PC-3 (cell line): ENCODE measurements around the gene TTC33. TPM values are rescaled to one million over a fixed set of nuclear protein-coding genes. Genes with fewer than 3 reads are reported as not detected.
"Not testable (repeated sequence)": the region's sequence is repeated elsewhere in the genome, so short reads cannot be mapped to it uniquely, and the experiment has no call there.

ENCODE experiments used
- ATAC-seq: fragments of 200-7000 bp; cut with Tn5 transposase; 2 replicates; pipeline ENCODE4 v1.9.1; 2020; ENCODE audit warnings: mild to moderate bottlenecking, moderate library complexity
- BruUV-seq: library from RNA; stranded (reverse); fragments of 400-500 nt; replicated peaks from 2 replicates; lab custom pipeline; 2021; lab: Mats Ljungman, UMichigan
- CTCF ChIA-PET: fragments of 300-600 bp; sonication (Branson Sonifier 250); formaldehyde crosslinking; loops from one replicate; lab custom pipeline; 2022; ENCODE audit warnings: antibody characterized with exemption; lab: Charles Lee
- POLR2A ChIA-PET: fragments of 300-600 bp; sonication (Branson Sonifier 250); formaldehyde crosslinking; loops from one replicate; lab custom pipeline; 2022; ENCODE audit warnings: antibody characterized with exemption; ENCODE audit not compliant: unreplicated experiment; lab: Charles Lee
- DNase-seq: peaks from one replicate; pipeline ENCODE4 v3.0.0-alpha.2; 2015
- H2AFZ ChIP-seq: fragments of 300-600 bp; sonication (generic); 2 replicates; pipeline ENCODE4 v1.6.0; 2016; ENCODE audit warnings: antibody characterized with exemption, low read length
- H3F3A ChIP-seq: fragments of 300-600 bp; sonication (generic); one replicate; pipeline ENCODE4 v1.6.0; 2017; ENCODE audit warnings: antibody characterized with exemption, low read length, control low read depth, mild to moderate bottlenecking; ENCODE audit not compliant: unreplicated experiment
- H3K27ac ChIP-seq: fragments of 300-600 bp; sonication (generic); 2 replicates; pipeline ENCODE4 v1.5.1; 2016; ENCODE audit warnings: mild to moderate bottlenecking, low read length
- H3K27me3 ChIP-seq: fragments of 300-600 bp; sonication (generic); 2 replicates; pipeline ENCODE4 v1.6.1; 2016; ENCODE audit warnings: low read length, mixed read lengths
- H3K36me3 ChIP-seq: fragments of 300-600 bp; sonication (generic); 2 replicates; pipeline ENCODE4 v1.6.1; 2016; ENCODE audit warnings: low read depth, mixed run types, low read length, mixed read lengths
- H3K4me1 ChIP-seq: fragments of 300-600 bp; sonication (generic); 2 replicates; pipeline ENCODE4 v1.5.1; 2016; ENCODE audit warnings: low read length; ENCODE audit not compliant: insufficient read depth
- H3K4me2 ChIP-seq: fragments of 300-600 bp; sonication (generic); 2 replicates; pipeline ENCODE4 v1.6.0; 2016; ENCODE audit warnings: low read length
- H3K4me3 ChIP-seq: fragments of 300-600 bp; sonication (generic); 2 replicates; pipeline ENCODE4 v1.5.1; 2016; ENCODE audit warnings: mild to moderate bottlenecking, low read length, mixed read lengths
- H3K79me2 ChIP-seq: fragments of 300-600 bp; sonication (generic); 2 replicates; pipeline ENCODE4 v1.6.1; 2017; ENCODE audit warnings: low read length, mixed read lengths
- H3K9ac ChIP-seq: fragments of 300-600 bp; sonication (generic); 2 replicates; pipeline ENCODE4 v1.6.0; 2016; ENCODE audit warnings: mild to moderate bottlenecking, low read length
- H3K9me2 ChIP-seq: fragments of 300-600 bp; sonication (generic); replicated peaks from 2 replicates; pipeline ENCODE4 v1.6.1; 2016; ENCODE audit warnings: mixed run types, low read length, mixed read lengths
- H3K9me3 ChIP-seq: fragments of 300-600 bp; sonication (generic); 2 replicates; pipeline ENCODE4 v1.6.1; 2016; ENCODE audit warnings: low read length, mixed read lengths
- H4K20me1 ChIP-seq: fragments of 300-600 bp; sonication (generic); 2 replicates; pipeline ENCODE4 v1.6.1; 2016; ENCODE audit warnings: low read length, mixed read lengths
- EZH2 ChIP-seq: fragments of 300-600 bp; sonication (generic); IDR thresholded peaks from one replicate; pipeline ENCODE4 v1.6.1; 2017; ENCODE audit warnings: antibody characterized with exemption, mild to moderate bottlenecking, low read length; ENCODE audit not compliant: unreplicated experiment
- EZH2phosphoT487 ChIP-seq: fragments of 300-600 bp; sonication (generic); IDR thresholded peaks from 2 replicates; pipeline ENCODE4 v1.6.1; 2018; ENCODE audit warnings: mild to moderate bottlenecking, antibody characterized with exemption, low read length, borderline replicate concordance
- intact Hi-C: fragments of 100-400 bp; cut with micrococcal nuclease; formaldehyde crosslinking; loops from 2 replicates; pipeline ENCODE4 v1.9.0; 2023
- total RNA-seq: library from RNA; depleted of rRNA; stranded (reverse); fragments of >200 nt; gene quantifications from 2 replicates; pipeline ENCODE4 v1.2.3, GENCODE V29; 2014
- TF ChIP-seq, protein P1 (sequence below): fragments of 300-600 bp; sonication (generic); conservative IDR thresholded peaks from 2 replicates; pipeline ENCODE4 v1.5.1; 2017; ENCODE audit warnings: antibody characterized with exemption, low read depth, mild to moderate bottlenecking, low read length

Gene TTC33
- total RNA-seq, 1 experiment from 2014 or later = 9.0 TPM

DNA sequence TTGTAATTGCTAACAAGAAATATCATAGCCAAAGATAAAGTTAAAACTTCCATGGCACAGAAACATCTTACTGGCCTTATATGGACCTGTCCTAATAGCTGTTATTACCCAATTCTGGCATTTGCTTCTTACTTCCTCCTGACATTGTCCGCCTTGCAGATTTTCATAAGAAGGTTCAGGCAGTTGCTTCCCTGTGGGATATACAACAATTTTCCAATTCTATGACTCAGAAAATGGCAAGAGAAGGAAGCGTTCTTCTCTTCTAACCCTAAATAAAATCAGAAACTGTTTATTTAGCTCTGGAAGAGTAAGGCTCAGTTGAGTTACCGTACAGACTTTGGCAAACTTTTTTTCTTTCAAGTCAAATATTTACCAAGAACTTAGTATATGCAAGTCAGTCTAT, 40.7 kb upstream of the TTC33 start:
- peaks cover 37% of the 10 kb centered on the region for H3K4me1 ChIP-seq
- ChIA-PET CTCF (interaction anchor here (0.6 kb wide), 1 partner anchor 45 kb away, joined by 3 read pairs; no protein-coding TSS in a partner anchor), POLR2A (interaction anchor here (0.7 kb wide), 1 partner anchor 126 kb away, joined by 3 read pairs; no protein-coding TSS in a partner anchor)
- no TSS peak for BruUV-seq
- ATAC-seq (peak; percentile 13), DNase-seq (peak; percentile 60)
- H3F3A ChIP-seq = peaks cover 6% of the 10 kb centered on the region
- peak overlapping the region; percentile 87 for H3K9ac ChIP-seq
- peak overlapping the region; percentile 76 for H3K4me3 ChIP-seq
- peak overlapping the region; percentile 81 for H3K27ac ChIP-seq
- no peaks in the 10 kb centered on the region for H3K27me3 ChIP-seq
- no peak overlapping the region for H2AFZ ChIP-seq
- H3K9me2 ChIP-seq = no peaks in the 10 kb centered on the region
- no peaks in the 10 kb centered on the region for H3K9me3 ChIP-seq
- intact Hi-C loops = loop anchor here (1.0 kb wide), 1 partner anchor 21 kb away; no protein-coding TSS in a partner anchor
- H3K79me2 ChIP-seq = peaks cover 70% of the 10 kb centered on the region
- TF ChIP-seq EZH2phosphoT487 = no peak
- TF ChIP-seq EZH2 = no peak
- TF ChIP-seq, protein P1, sequence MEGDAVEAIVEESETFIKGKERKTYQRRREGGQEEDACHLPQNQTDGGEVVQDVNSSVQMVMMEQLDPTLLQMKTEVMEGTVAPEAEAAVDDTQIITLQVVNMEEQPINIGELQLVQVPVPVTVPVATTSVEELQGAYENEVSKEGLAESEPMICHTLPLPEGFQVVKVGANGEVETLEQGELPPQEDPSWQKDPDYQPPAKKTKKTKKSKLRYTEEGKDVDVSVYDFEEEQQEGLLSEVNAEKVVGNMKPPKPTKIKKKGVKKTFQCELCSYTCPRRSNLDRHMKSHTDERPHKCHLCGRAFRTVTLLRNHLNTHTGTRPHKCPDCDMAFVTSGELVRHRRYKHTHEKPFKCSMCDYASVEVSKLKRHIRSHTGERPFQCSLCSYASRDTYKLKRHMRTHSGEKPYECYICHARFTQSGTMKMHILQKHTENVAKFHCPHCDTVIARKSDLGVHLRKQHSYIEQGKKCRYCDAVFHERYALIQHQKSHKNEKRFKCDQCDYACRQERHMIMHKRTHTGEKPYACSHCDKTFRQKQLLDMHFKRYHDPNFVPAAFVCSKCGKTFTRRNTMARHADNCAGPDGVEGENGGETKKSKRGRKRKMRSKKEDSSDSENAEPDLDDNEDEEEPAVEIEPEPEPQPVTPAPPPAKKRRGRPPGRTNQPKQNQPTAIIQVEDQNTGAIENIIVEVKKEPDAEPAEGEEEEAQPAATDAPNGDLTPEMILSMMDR = no peak
- H4K20me1 ChIP-seq = peaks cover 39% of the 10 kb centered on the region
- H3K4me2 ChIP-seq = peak overlapping the region; percentile 89
- H3K36me3 ChIP-seq = peaks cover 5% of the 10 kb centered on the region; the same call in 1 of the 2 replicates

DNA sequence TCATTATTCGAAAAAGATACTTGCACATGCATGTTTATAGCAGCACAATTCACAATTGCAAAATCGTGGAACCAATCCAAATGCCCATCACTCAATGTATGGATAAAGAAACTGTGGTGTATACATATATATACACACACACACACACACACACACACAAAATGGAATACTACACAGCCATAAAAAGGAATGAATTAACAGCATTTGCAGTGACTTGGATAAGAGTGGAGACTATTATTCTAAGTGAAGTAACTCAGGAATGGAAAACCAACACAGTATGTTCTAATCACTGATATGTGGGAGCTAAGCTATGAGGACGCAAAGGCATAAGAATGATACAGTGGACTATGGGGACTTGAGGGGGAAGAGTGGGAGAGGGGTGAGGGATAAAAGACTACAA, 39.1 kb upstream of the TTC33 start:
- Histone ChIP-seq H3K79me2 (peaks cover 86% of the 10 kb centered on the region), H3K4me1 (peaks cover 44% of the 10 kb centered on the region), H3K27ac (peak overlapping the region; percentile 58), H3K4me2 (peak overlapping the region; percentile 13; the same call in 1 of the 2 replicates), H4K20me1 (peaks cover 48% of the 10 kb centered on the region)
- H2AFZ ChIP-seq, POLR2A ChIA-PET, ATAC-seq, DNase-seq, BruUV-seq, H3K9me3 ChIP-seq, H3K9ac ChIP-seq, H3K27me3 ChIP-seq, H3K9me2 ChIP-seq, CTCF ChIA-PET, H3K4me3 ChIP-seq, H3K36me3 ChIP-seq, H3F3A ChIP-seq: not testable (repeated sequence)
- intact Hi-C loops = loop anchor here (1.0 kb wide), 1 partner anchor 40 kb away; the partner anchor contains the start of gene TTC33

DNA sequence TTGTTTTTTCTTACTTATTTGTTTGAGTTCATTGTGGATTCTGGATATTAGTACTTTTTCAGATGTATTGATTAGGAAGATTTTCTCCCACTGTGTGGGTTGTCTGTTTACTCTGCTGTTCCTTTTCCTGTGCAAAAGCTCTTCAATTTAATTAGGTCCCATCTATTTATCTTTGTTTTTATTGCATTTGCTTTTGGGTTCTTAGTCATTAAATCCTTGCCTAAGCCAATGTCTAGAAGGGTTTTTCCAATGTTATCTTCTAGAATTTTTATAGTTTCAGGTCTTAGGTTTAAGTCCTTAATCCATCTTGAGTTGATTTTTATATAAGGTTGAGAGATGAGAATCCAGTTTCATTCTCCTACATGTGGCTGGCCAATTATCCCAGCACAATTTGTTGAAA, 38.6 kb upstream of the TTC33 start:
- intact Hi-C loops = loop anchor here (1.0 kb wide), 1 partner anchor 39 kb away; the partner anchor contains the start of gene TTC33
- H3K9ac ChIP-seq, ATAC-seq, H3F3A ChIP-seq, H3K27me3 ChIP-seq, H3K9me2 ChIP-seq, H2AFZ ChIP-seq, CTCF ChIA-PET, H3K4me3 ChIP-seq, H3K36me3 ChIP-seq, H3K9me3 ChIP-seq, BruUV-seq, POLR2A ChIA-PET: not testable (repeated sequence)
- peaks cover 48% of the 10 kb centered on the region for H4K20me1 ChIP-seq
- 0 out of 2 replicates have a peak overlapping the region, but pooled peaks have one; percentile 13 for H3K4me2 ChIP-seq
- peaks cover 39% of the 10 kb centered on the region for H3K4me1 ChIP-seq
- peak overlapping the region; percentile 58 for H3K27ac ChIP-seq
- peaks cover 86% of the 10 kb centered on the region for H3K79me2 ChIP-seq
- DNase-seq = peak; percentile 33

DNA sequence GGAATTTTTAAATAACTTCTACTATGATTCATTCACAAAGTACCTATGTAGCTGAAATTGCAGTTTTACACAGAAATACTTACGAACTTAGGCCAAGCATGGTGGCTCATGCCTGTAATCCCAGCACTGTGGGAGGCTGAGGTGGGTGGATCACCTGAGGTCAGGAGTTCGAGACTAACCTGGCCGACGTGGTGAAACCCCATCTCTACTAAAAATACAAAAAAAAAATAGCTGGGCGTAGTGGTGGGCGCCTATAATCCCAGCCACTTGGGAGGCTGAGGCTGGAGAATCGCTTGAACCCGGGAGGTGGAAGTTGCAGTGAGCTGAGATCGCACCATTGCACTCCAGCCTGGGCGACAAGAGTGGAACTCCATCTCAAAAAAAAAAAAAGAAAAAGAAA, 36.9 kb upstream of the TTC33 start:
- CTCF ChIA-PET, H3K9ac ChIP-seq, ATAC-seq, DNase-seq, intact Hi-C loops, H3K4me3 ChIP-seq, H3K9me3 ChIP-seq, POLR2A ChIA-PET, H3K9me2 ChIP-seq, H3K27me3 ChIP-seq, H3F3A ChIP-seq, BruUV-seq, H2AFZ ChIP-seq: not testable (repeated sequence)
- Histone ChIP-seq H4K20me1 (peaks cover 54% of the 10 kb centered on the region), H3K27ac (peak overlapping the region; percentile 86), H3K4me1 (peaks cover 36% of the 10 kb centered on the region), H3K79me2 (peaks cover 100% of the 10 kb centered on the region), H3K4me2 (peak overlapping the region; percentile 78; the same call in 1 of the 2 replicates), H3K36me3 (peaks cover 17% of the 10 kb centered on the region)
